22Rv1 (cell line): ENCODE results near the gene PSMG3.

Experiments used
- ZFX ChIP-seq: fragments of 450-650 bp; IDR thresholded peaks from 2 replicates; pipeline ENCODE4 v1.6.1; 2017; ENCODE audit warnings: antibody characterized with exemption, borderline replicate concordance
- TF ChIP-seq, protein P1 (sequence below): fragments of 450-650 bp; IDR thresholded peaks from 2 replicates; pipeline ENCODE4 v1.5.1; 2017; ENCODE audit warnings: mild to moderate bottlenecking

GRCh38 chr7:1531979-1532455, 37.8 kb downstream of the PSMG3 start:
- TF ChIP-seq, protein P1, sequence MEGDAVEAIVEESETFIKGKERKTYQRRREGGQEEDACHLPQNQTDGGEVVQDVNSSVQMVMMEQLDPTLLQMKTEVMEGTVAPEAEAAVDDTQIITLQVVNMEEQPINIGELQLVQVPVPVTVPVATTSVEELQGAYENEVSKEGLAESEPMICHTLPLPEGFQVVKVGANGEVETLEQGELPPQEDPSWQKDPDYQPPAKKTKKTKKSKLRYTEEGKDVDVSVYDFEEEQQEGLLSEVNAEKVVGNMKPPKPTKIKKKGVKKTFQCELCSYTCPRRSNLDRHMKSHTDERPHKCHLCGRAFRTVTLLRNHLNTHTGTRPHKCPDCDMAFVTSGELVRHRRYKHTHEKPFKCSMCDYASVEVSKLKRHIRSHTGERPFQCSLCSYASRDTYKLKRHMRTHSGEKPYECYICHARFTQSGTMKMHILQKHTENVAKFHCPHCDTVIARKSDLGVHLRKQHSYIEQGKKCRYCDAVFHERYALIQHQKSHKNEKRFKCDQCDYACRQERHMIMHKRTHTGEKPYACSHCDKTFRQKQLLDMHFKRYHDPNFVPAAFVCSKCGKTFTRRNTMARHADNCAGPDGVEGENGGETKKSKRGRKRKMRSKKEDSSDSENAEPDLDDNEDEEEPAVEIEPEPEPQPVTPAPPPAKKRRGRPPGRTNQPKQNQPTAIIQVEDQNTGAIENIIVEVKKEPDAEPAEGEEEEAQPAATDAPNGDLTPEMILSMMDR, result no peak
- TF ChIP-seq ZFX, result no peak
